NCI-H2029 (cell line): Measurements from ENCODE around the gene ZNF524.
A peak's percentile ranks its signal among the peaks of the same experiment; 100 is the strongest.
"Not testable (repeated sequence)": the region's sequence is repeated elsewhere in the genome, so short reads cannot be mapped to it uniquely, and the experiment has no call there.

Experiments
- DNase-seq: peaks from one replicate; lab custom pipeline; 2025; lab: John Stamatoyannopoulos, UW

ZNF524 gene

GRCh38 chr19:55599842-55600661 is at the start of gene ZNF524:
Gene ZNF524, plus strand, starts transcription at chr19:55600288. Its CDS starts 1,825 bp downstream, at chr19:55602113.
- peak; percentile 90 for DNase-seq

- no peak for DNase-seq
Observed at GRCh38 chr19:55550321-55550650, 49.8 kb upstream of the ZNF524 start.

- DNase-seq, result no peak
Observed at GRCh38 chr19:55552206-55552605, 47.9 kb upstream of the ZNF524 start.

GRCh38 chr19:55552620-55553019 is 47.5 kb upstream of the ZNF524 start:
- DNase-seq, result no peak

GRCh38 chr19:55553217-55554182 is 46.6 kb upstream of the ZNF524 start:
- DNase-seq, result no peak

- DNase-seq, result no peak
Observed at GRCh38 chr19:55554302-55554701, 45.8 kb upstream of the ZNF524 start.

- DNase-seq, result peak; percentile 56
Observed at GRCh38 chr19:55554741-55555152, 45.3 kb upstream of the ZNF524 start.

- no peak for DNase-seq
Observed at GRCh38 chr19:55559684-55560083, 40.4 kb upstream of the ZNF524 start.

GRCh38 chr19:55563261-55563690 is 36.8 kb upstream of the ZNF524 start:
- peak; percentile 24 for DNase-seq

- DNase-seq, result no peak
Observed at GRCh38 chr19:55566823-55567222, 33.3 kb upstream of the ZNF524 start.

- no peak for DNase-seq
Observed at GRCh38 chr19:55567708-55568328, 32.3 kb upstream of the ZNF524 start.

- not testable (repeated sequence) for DNase-seq
Observed at GRCh38 chr19:55569477-55569876, 30.6 kb upstream of the ZNF524 start.

- not testable (repeated sequence) for DNase-seq
Observed at GRCh38 chr19:55573929-55574328, 26.2 kb upstream of the ZNF524 start.

GRCh38 chr19:55576746-55577145 is 23.3 kb upstream of the ZNF524 start:
- DNase-seq, result no peak

- DNase-seq, result no peak
Observed at GRCh38 chr19:55578031-55578760, 21.9 kb upstream of the ZNF524 start.

GRCh38 chr19:55578761-55579747 is 21.0 kb upstream of the ZNF524 start:
- DNase-seq, result no peak

- no peak for DNase-seq
Observed at GRCh38 chr19:55579766-55580621, 20.1 kb upstream of the ZNF524 start.

- peak; percentile 89 for DNase-seq
Observed at GRCh38 chr19:55580628-55581144, 19.4 kb upstream of the ZNF524 start, which contains the start of gene ZNF579. Gene ZNF579, minus strand, starts transcription at chr19:55580848. Its CDS starts 1,209 bp downstream, at chr19:55579639.
